B cell (primary cell): ENCODE measurements around the gene SLC30A7. TPM values are rescaled to one million over a fixed set of nuclear protein-coding genes. Genes with fewer than 3 reads are reported as not detected.

Experiments
- ATAC-seq: fragments of 200-7000 bp; cut with Tn5 transposase; one replicate; pipeline ENCODE4 v1.10.0; 2021; ENCODE audit warnings: low read depth, mild to moderate bottlenecking, moderate number of reproducible peaks, moderate library complexity
- CTCF ChIA-PET: fragments of 350-600 bp; sonication (Branson Sonifier 250); formaldehyde crosslinking; loops from one replicate; lab custom pipeline; 2021; ENCODE audit warnings: antibody characterized with exemption, inconsistent platforms; lab: Charles Lee
- POLR2A ChIA-PET: fragments of 350-600 bp; sonication (Branson Sonifier 250); formaldehyde crosslinking; loops from one replicate; lab custom pipeline; 2021; ENCODE audit warnings: antibody characterized with exemption; lab: Charles Lee
- DNase-seq: peaks from one replicate; pipeline ENCODE4 v3.0.0; 2013
- H2AFZ ChIP-seq: 2 replicates; pipeline ENCODE4 v1.6.1; 2012; ENCODE audit warnings: mild to moderate bottlenecking, low read depth, low read length; ENCODE audit not compliant: insufficient read depth, poor library complexity, severe bottlenecking
- H3K27ac ChIP-seq, 2 donors: 1 replicate in 1 of 2; 2 replicates in 1 of 2; pipeline ENCODE4 v1.5.1; 2012 to 2013; ENCODE audit warnings: low read length in 2 of 2, mild to moderate bottlenecking in 2 of 2, moderate library complexity in 1 of 2
- H3K27me3 ChIP-seq, 4 experiments: fragments of 200-600 bp in 1 of 4; sonication (generic) in 1 of 4; replicated peaks in 1 of 4; 1 replicate in 2 of 4; 2 replicates in 2 of 4; pipeline versions ENCODE4 v1.6.1 to v1.7.0; 2013 to 2016; ENCODE audit warnings: low read length in 3 of 4, mild to moderate bottlenecking in 2 of 4, mixed read lengths in 1 of 4, moderate library complexity in 1 of 4; ENCODE audit not compliant: insufficient read depth in 4 of 4, control insufficient read depth in 3 of 4; ENCODE audit errors: control extremely low read depth in 1 of 4
- H3K36me3 ChIP-seq, 2 experiments: replicated peaks in 1 of 2; 1 replicate in 1 of 2; 2 replicates in 1 of 2; pipeline versions ENCODE4 v1.6.1 to v1.7.1; 2013; ENCODE audit warnings: low read length in 1 of 2; ENCODE audit not compliant: insufficient read depth in 2 of 2, control insufficient read depth in 1 of 2; ENCODE audit errors: control extremely low read depth in 1 of 2, extremely low read depth in 1 of 2
- H3K4me1 ChIP-seq, 2 donors: fragments of 200-600 bp in 1 of 2; sonication (generic) in 1 of 2; 1 replicate in 1 of 2; 2 replicates in 1 of 2; pipeline versions ENCODE4 v1.5.1 to v1.6.1; 2013 to 2017; ENCODE audit warnings: low read length in 2 of 2; ENCODE audit not compliant: control insufficient read depth in 2 of 2, insufficient read depth in 2 of 2
- H3K4me2 ChIP-seq: replicated peaks from 2 replicates; pipeline ENCODE3; 2012; ENCODE audit warnings: mild to moderate bottlenecking, low read depth, low read length; ENCODE audit not compliant: poor library complexity, severe bottlenecking
- H3K4me3 ChIP-seq, 5 experiments: fragments of 200-600 bp in 1 of 5; sonication (generic) in 1 of 5; 1 replicate in 3 of 5; 2 replicates in 2 of 5; pipeline versions ENCODE4 v1.5.1 to v1.7.0; 2011 to 2016; ENCODE audit warnings: low read length in 4 of 5, mild to moderate bottlenecking in 4 of 5, low read depth in 2 of 5, control low read depth in 1 of 5, moderate library complexity in 1 of 5; ENCODE audit not compliant: insufficient read depth in 1 of 5; ENCODE audit errors: control extremely low read depth in 1 of 5, extremely low read depth in 1 of 5
- H3K79me2 ChIP-seq: fragments of 200-600 bp; sonication (generic); one replicate; pipeline ENCODE4 v1.6.0; 2016; ENCODE audit warnings: low read length; ENCODE audit not compliant: control insufficient read depth, insufficient read depth
- H3K9ac ChIP-seq: fragments of 200-600 bp; sonication (generic); 2 replicates; pipeline ENCODE4 v1.6.1; 2017; ENCODE audit warnings: mild to moderate bottlenecking, low read length, moderate library complexity
- H3K9me3 ChIP-seq, 3 donors: one replicate each; pipeline versions ENCODE4 v1.6.1 to v1.7.1; 2013; ENCODE audit warnings: low read length in 2 of 3; ENCODE audit not compliant: control insufficient read depth in 2 of 3, insufficient read depth in 1 of 3; ENCODE audit errors: control extremely low read depth in 1 of 3
- H4K20me1 ChIP-seq: 2 replicates; pipeline ENCODE4 v1.6.0; 2012; ENCODE audit warnings: mild to moderate bottlenecking, low read length; ENCODE audit not compliant: insufficient read depth, control insufficient read depth, poor library complexity, severe bottlenecking
- H3K27ac Mint-ChIP-seq: one replicate; pipeline ENCODE4 v1.8.0; 2021; ENCODE audit warnings: mixed read lengths
- H3K27me3 Mint-ChIP-seq: one replicate; pipeline ENCODE4 v1.8.0; 2021; ENCODE audit warnings: mixed read lengths
- H3K4me1 Mint-ChIP-seq: one replicate; pipeline ENCODE4 v1.8.0; 2021; ENCODE audit warnings: mixed read lengths
- H3K4me3 Mint-ChIP-seq: one replicate; pipeline ENCODE4 v1.8.0; 2021; ENCODE audit warnings: mixed read lengths
- H3K9me3 Mint-ChIP-seq: one replicate; pipeline ENCODE4 v1.8.0; 2022; ENCODE audit warnings: mixed read lengths; ENCODE audit not compliant: insufficient read depth
- EZH2 ChIP-seq: IDR thresholded peaks from 2 replicates; pipeline ENCODE4 v1.6.1; 2012; ENCODE audit warnings: borderline replicate concordance, low read depth, mild to moderate bottlenecking, moderate library complexity, low read length; ENCODE audit not compliant: insufficient read depth, poor library complexity, severe bottlenecking
- WGBS: methylation state at CpG from one replicate; pipeline ENCODE4 v1.1.5; 2013; ENCODE audit warnings: missing lambda C conversion rate; ENCODE audit not compliant: insufficient coverage; 5-methylcytosine and 5-hydroxymethylcytosine counted together
- intact Hi-C: fragments of 100-400 bp; cut with micrococcal nuclease; formaldehyde crosslinking; loops from one replicate; pipeline ENCODE4 v1.10.0; 2022
- polyA plus RNA-seq: library from polyadenylated mRNA; depleted of rRNA; stranded (reverse); fragments of >200 nt; gene quantifications from 2 replicates; pipeline ENCODE4 v1.2.3, GENCODE V29; 2012
- total RNA-seq, 2 donors: library from RNA; stranded (reverse); fragments of 120-200 nt in 1 of 2; gene quantifications; 1 replicate in 1 of 2; 2 replicates in 1 of 2; pipeline versions ENCODE4 v1.2.3 to v1.2.4, GENCODE V29; 2013 to 2022
- TF ChIP-seq, protein P1 (sequence below): fragments of 200-600 bp; IDR thresholded peaks from one replicate; pipeline ENCODE4 v1.8.0; 2022; ENCODE audit warnings: antibody characterized with exemption, mild to moderate bottlenecking

The SLC30A7 gene
- total and polyA plus RNA-seq, 2 donors (not counting 1 experiment from before 2014, with no cell fraction given) = 5.2 to 28.6 TPM

- H3K27me3 Mint-ChIP-seq = no peaks in the 10 kb centered on the region
- Histone ChIP-seq H3K9ac (peak overlapping the region; percentile 0), H4K20me1 (no peaks in the 10 kb centered on the region), H3K9me3 (no peaks in the 10 kb centered on the region), H3K27me3 (no peaks in the 10 kb centered on the region), H2AFZ (no peak overlapping the region), H3K4me2 (peak overlapping the region; percentile 6), H3K36me3 (peaks cover 0 to 10% of the 10 kb centered on the region in 2 experiments), H3K27ac (peak overlapping the region; percentile 13 to 43), H3K79me2 (peaks cover 3% of the 10 kb centered on the region), H3K4me1 (peaks cover 15 to 19% of the 10 kb centered on the region in 2 donors), H3K4me3 (no peak overlapping the region)
- ChIA-PET CTCF (interaction anchor here (1.1 to 8.2 kb wide), 6 partner anchors 62 to 430 kb away, joined by 3 to 190 read pairs (median 4); no protein-coding TSS in a partner anchor), POLR2A (no interaction called here)
- intact Hi-C loops = loop anchor here (5.0 to 10.0 kb wide), 2 partner anchors 98 to 210 kb away; partner anchors contain the start of gene DPH5
- DNase-seq (no peak), ATAC-seq (peak; percentile 24)
- H3K27ac Mint-ChIP-seq = no peak overlapping the region
- H3K9me3 Mint-ChIP-seq = peaks cover 2% of the 10 kb centered on the region
- 55% methylated on average over 2 of the region's 2 CpGs for WGBS
- TF ChIP-seq, protein P1, sequence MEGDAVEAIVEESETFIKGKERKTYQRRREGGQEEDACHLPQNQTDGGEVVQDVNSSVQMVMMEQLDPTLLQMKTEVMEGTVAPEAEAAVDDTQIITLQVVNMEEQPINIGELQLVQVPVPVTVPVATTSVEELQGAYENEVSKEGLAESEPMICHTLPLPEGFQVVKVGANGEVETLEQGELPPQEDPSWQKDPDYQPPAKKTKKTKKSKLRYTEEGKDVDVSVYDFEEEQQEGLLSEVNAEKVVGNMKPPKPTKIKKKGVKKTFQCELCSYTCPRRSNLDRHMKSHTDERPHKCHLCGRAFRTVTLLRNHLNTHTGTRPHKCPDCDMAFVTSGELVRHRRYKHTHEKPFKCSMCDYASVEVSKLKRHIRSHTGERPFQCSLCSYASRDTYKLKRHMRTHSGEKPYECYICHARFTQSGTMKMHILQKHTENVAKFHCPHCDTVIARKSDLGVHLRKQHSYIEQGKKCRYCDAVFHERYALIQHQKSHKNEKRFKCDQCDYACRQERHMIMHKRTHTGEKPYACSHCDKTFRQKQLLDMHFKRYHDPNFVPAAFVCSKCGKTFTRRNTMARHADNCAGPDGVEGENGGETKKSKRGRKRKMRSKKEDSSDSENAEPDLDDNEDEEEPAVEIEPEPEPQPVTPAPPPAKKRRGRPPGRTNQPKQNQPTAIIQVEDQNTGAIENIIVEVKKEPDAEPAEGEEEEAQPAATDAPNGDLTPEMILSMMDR = no peak
- no peak for TF ChIP-seq EZH2
- H3K4me1 Mint-ChIP-seq = peaks cover 20% of the 10 kb centered on the region
- no peak overlapping the region for H3K4me3 Mint-ChIP-seq
Measured at GRCh38 chr1:100927276-100927675, 31.4 kb downstream of the SLC30A7 start.

GRCh38 chr1:100928128-100928527, 32.2 kb downstream of the SLC30A7 start:
- intact Hi-C loops = loop anchor here (5.0 to 10.0 kb wide), 2 partner anchors 97 to 209 kb away; partner anchors contain the start of gene DPH5
- Histone ChIP-seq H3K36me3 (peaks cover 0 to 8% of the 10 kb centered on the region in 2 experiments), H3K27ac (peak overlapping the region in 1 of 2 donors; percentile 43), H3K4me1 (peaks cover 15 to 19% of the 10 kb centered on the region in 2 donors), H4K20me1 (no peaks in the 10 kb centered on the region), H3K9me3 (no peaks in the 10 kb centered on the region), H3K4me3 (no peak overlapping the region), H3K4me2 (no peak overlapping the region), H3K27me3 (no peaks in the 10 kb centered on the region), H2AFZ (no peak overlapping the region), H3K79me2 (peaks cover 3% of the 10 kb centered on the region), H3K9ac (no peak overlapping the region)
- ChIA-PET CTCF (interaction anchor here (1.1 to 8.2 kb wide), 6 partner anchors 61 to 429 kb away, joined by 3 to 190 read pairs (median 4); no protein-coding TSS in a partner anchor), POLR2A (interaction anchor here (0.7 kb wide), 1 partner anchor 325 kb away, joined by 3 read pairs; no protein-coding TSS in a partner anchor)
- Mint-ChIP-seq H3K9me3 (peaks cover 2% of the 10 kb centered on the region), H3K4me3 (no peak overlapping the region), H3K4me1 (peaks cover 20% of the 10 kb centered on the region), H3K27ac (no peak overlapping the region), H3K27me3 (no peaks in the 10 kb centered on the region)
- DNase-seq (no peak), ATAC-seq (no peak)
- no peak for TF ChIP-seq EZH2
- TF ChIP-seq, protein P1 = no peak
- 100% methylated on average over 1 of the region's 3 CpGs for WGBS
